HAP-1 (cell line): Measurements from ENCODE around the gene PWP1.
A peak's percentile ranks its signal among the peaks of the same experiment; 100 is the strongest.

Experiments used
- DNase-seq, 2 experiments: peaks; one replicate each; pipeline ENCODE4 v3.0.0-alpha.2; 2016 to 2020; ENCODE audit warnings: low spot score in 2 of 2
- H3K27me3 ChIP-seq: fragments of 250-450 bp; sonication (Bioruptor Pico); 2 replicates; pipeline ENCODE4 v1.5.1; 2020; ENCODE audit warnings: low read depth, mild to moderate bottlenecking, moderate library complexity
- H3K36me3 ChIP-seq: fragments of 250-450 bp; sonication (Bioruptor Pico); replicated peaks from 2 replicates; pipeline ENCODE4 v1.5.1; 2020; ENCODE audit warnings: mild to moderate bottlenecking
- H3K4me1 ChIP-seq: fragments of 250-450 bp; sonication (Bioruptor Pico); 2 replicates; pipeline ENCODE4 v1.5.1; 2020; ENCODE audit warnings: mild to moderate bottlenecking
- H3K4me3 ChIP-seq: fragments of 250-450 bp; sonication (Bioruptor Pico); 2 replicates; pipeline ENCODE4 v1.5.1; 2020; ENCODE audit warnings: mild to moderate bottlenecking, moderate library complexity
- H3K9me3 ChIP-seq: fragments of 250-450 bp; sonication (Bioruptor Pico); 2 replicates; pipeline ENCODE4 v1.5.1; 2020; ENCODE audit warnings: mild to moderate bottlenecking, moderate library complexity
- in situ Hi-C: fragments of 300-500 bp; cut with MboI; formaldehyde crosslinking; loops from 3 replicates; pipeline ENCODE4 v1.14.3; 2020; ENCODE audit warnings: low sequenced_read_pairs, inconsistent platforms, mixed read lengths

Gene PWP1

GRCh38 chr12:107685360-107686248 lies at the start of gene PWP1:
PWP1 (plus strand) TSS chr12:107685799; CDS start chr12:107685900, 101 bp downstream.
- Histone ChIP-seq H3K4me1 (peaks cover 5% of the 10 kb centered on the region), H3K9me3 (no peaks in the 10 kb centered on the region), H3K4me3 (peak within 1 kb of the TSS; percentile 88), H3K36me3 (peaks cover 26% of the 10 kb centered on the region), H3K27me3 (peaks cover 4% of the 10 kb centered on the region; the same call in 1 of the 2 replicates)
- DNase-seq = peak; percentile 90 to 94
- in situ Hi-C loops = loop anchor here (5.0 to 25.0 kb wide), 2 partner anchors 72 to 827 kb away; partner anchors contain the start of gene FICD

- Histone ChIP-seq H3K27me3 (no peaks in the 10 kb centered on the region), H3K4me1 (no peaks in the 10 kb centered on the region), H3K36me3 (no peaks in the 10 kb centered on the region), H3K4me3 (no peak overlapping the region), H3K9me3 (no peaks in the 10 kb centered on the region)
- no peak for DNase-seq
- in situ Hi-C loops = no loop called here
Measured at GRCh38 chr12:107641154-107641553, 44.4 kb upstream of the PWP1 start.

GRCh38 chr12:107642240-107642639 lies 43.4 kb upstream of the PWP1 start:
- DNase-seq = no peak
- H3K36me3 ChIP-seq = no peaks in the 10 kb centered on the region
- in situ Hi-C loops = no loop called here

GRCh38 chr12:107645630-107646333 lies 39.8 kb upstream of the PWP1 start:
- Histone ChIP-seq H3K4me1 (no peaks in the 10 kb centered on the region), H3K27me3 (no peaks in the 10 kb centered on the region), H3K4me3 (no peak overlapping the region), H3K9me3 (no peaks in the 10 kb centered on the region), H3K36me3 (no peaks in the 10 kb centered on the region)
- DNase-seq = no peak
- in situ Hi-C loops = no loop called here

More at GRCh38 chr12:107642240-107642639, 43.4 kb upstream of the PWP1 start:
- H3K9me3 ChIP-seq = no peaks in the 10 kb centered on the region
- no peak overlapping the region for H3K4me3 ChIP-seq
- no peaks in the 10 kb centered on the region for H3K27me3 ChIP-seq
- H3K4me1 ChIP-seq = no peaks in the 10 kb centered on the region

- Histone ChIP-seq H3K9me3 (no peaks in the 10 kb centered on the region), H3K4me3 (no peak overlapping the region), H3K27me3 (no peaks in the 10 kb centered on the region), H3K36me3 (no peaks in the 10 kb centered on the region), H3K4me1 (no peaks in the 10 kb centered on the region)
- no peak for DNase-seq
- in situ Hi-C loops = no loop called here
Measured at GRCh38 chr12:107646436-107646835, 39.2 kb upstream of the PWP1 start.

- Histone ChIP-seq H3K4me1 (no peaks in the 10 kb centered on the region), H3K4me3 (no peak overlapping the region), H3K9me3 (no peaks in the 10 kb centered on the region), H3K36me3 (no peaks in the 10 kb centered on the region), H3K27me3 (no peaks in the 10 kb centered on the region)
- DNase-seq = no peak
- in situ Hi-C loops = no loop called here
Measured at GRCh38 chr12:107649661-107650061, 35.9 kb upstream of the PWP1 start.

- Histone ChIP-seq H3K27me3 (no peaks in the 10 kb centered on the region), H3K4me1 (no peaks in the 10 kb centered on the region), H3K4me3 (no peak overlapping the region), H3K9me3 (no peaks in the 10 kb centered on the region), H3K36me3 (no peaks in the 10 kb centered on the region)
- in situ Hi-C loops = no loop called here
- DNase-seq = no peak
Measured at GRCh38 chr12:107650977-107651376, 34.6 kb upstream of the PWP1 start.

GRCh38 chr12:107651571-107652449 lies 33.8 kb upstream of the PWP1 start:
- Histone ChIP-seq H3K9me3 (no peaks in the 10 kb centered on the region), H3K27me3 (no peaks in the 10 kb centered on the region), H3K4me1 (no peaks in the 10 kb centered on the region), H3K4me3 (no peak overlapping the region), H3K36me3 (no peaks in the 10 kb centered on the region)
- no peak for DNase-seq
- in situ Hi-C loops = no loop called here

GRCh38 chr12:107653519-107653918 lies 32.1 kb upstream of the PWP1 start:
- DNase-seq = no peak
- Histone ChIP-seq H3K9me3 (no peaks in the 10 kb centered on the region), H3K36me3 (no peaks in the 10 kb centered on the region), H3K27me3 (no peaks in the 10 kb centered on the region), H3K4me3 (no peak overlapping the region), H3K4me1 (no peaks in the 10 kb centered on the region)
- in situ Hi-C loops = no loop called here

- no peaks in the 10 kb centered on the region for H3K27me3 ChIP-seq
- H3K36me3 ChIP-seq = no peaks in the 10 kb centered on the region
- no peaks in the 10 kb centered on the region for H3K9me3 ChIP-seq
- DNase-seq = no peak
- H3K4me3 ChIP-seq = no peak overlapping the region
- in situ Hi-C loops = no loop called here
- no peaks in the 10 kb centered on the region for H3K4me1 ChIP-seq
Measured at GRCh38 chr12:107654873-107655272, 30.7 kb upstream of the PWP1 start.

- DNase-seq = no peak
- Histone ChIP-seq H3K36me3 (no peaks in the 10 kb centered on the region), H3K9me3 (no peaks in the 10 kb centered on the region), H3K4me3 (no peak overlapping the region), H3K4me1 (no peaks in the 10 kb centered on the region), H3K27me3 (no peaks in the 10 kb centered on the region)
- in situ Hi-C loops = no loop called here
Measured at GRCh38 chr12:107655281-107656065, 30.1 kb upstream of the PWP1 start.

- Histone ChIP-seq H3K36me3 (no peaks in the 10 kb centered on the region), H3K27me3 (no peaks in the 10 kb centered on the region), H3K4me1 (no peaks in the 10 kb centered on the region), H3K9me3 (no peaks in the 10 kb centered on the region), H3K4me3 (no peak overlapping the region)
- in situ Hi-C loops = no loop called here
- no peak for DNase-seq
Measured at GRCh38 chr12:107656302-107656701, 29.3 kb upstream of the PWP1 start.

GRCh38 chr12:107657133-107657532 lies 28.5 kb upstream of the PWP1 start:
- in situ Hi-C loops = no loop called here
- no peaks in the 10 kb centered on the region for H3K36me3 ChIP-seq
- H3K9me3 ChIP-seq = no peaks in the 10 kb centered on the region
- DNase-seq = no peak
- no peaks in the 10 kb centered on the region for H3K27me3 ChIP-seq
- H3K4me3 ChIP-seq = no peak overlapping the region
- H3K4me1 ChIP-seq = no peaks in the 10 kb centered on the region
